Endometrial microvascular endothelial cells (primary cell): ENCODE results near the gene TNXB. TPM values are rescaled to one million over a fixed set of nuclear protein-coding genes. Genes with fewer than 3 reads are reported as not detected.

Experiments used
- total RNA-seq: library from RNA; depleted of rRNA; stranded (reverse); fragments of >200 nt; gene quantifications from one replicate; pipeline ENCODE4 v1.2.3, GENCODE V29; 2015; ENCODE audit errors: inconsistent ontology term

TNXB gene
- total RNA-seq, 1 donor from 2014 or later = not detected

Other genes with a start within 250 kb of the TNXB start
- 94.3 TPM for gene NEU1, start 246.5 kb downstream of the TNXB start, total RNA-seq
- gene SLC44A4, start 230.3 kb downstream of the TNXB start, total RNA-seq = 2.6 TPM
- 41.2 TPM for gene EHMT2, start 211.6 kb downstream of the TNXB start, total RNA-seq
- not detected for gene ZBTB12, start 207.3 kb downstream of the TNXB start, total RNA-seq
- not detected for gene C2, start 181.6 kb downstream of the TNXB start, total RNA-seq
- 1.6 TPM for gene CFB, start 163.2 kb downstream of the TNXB start, total RNA-seq
- gene NELFE, start 150.4 kb downstream of the TNXB start, total RNA-seq = 141 TPM
- 78.6 TPM for gene SKIC2, start 150.2 kb downstream of the TNXB start, total RNA-seq
- gene DXO, start 137.2 kb downstream of the TNXB start, total RNA-seq = 13.8 TPM
- 1.0 TPM for gene C4A, start 127.3 kb downstream of the TNXB start, total RNA-seq
- 1.1 TPM for gene C4B, start 94.5 kb downstream of the TNXB start, total RNA-seq
- not detected for gene CYP21A2, start 70.9 kb downstream of the TNXB start, total RNA-seq
- 23.0 TPM for gene ATF6B, start 18.9 kb upstream of the TNXB start, total RNA-seq
- 7.9 TPM for gene FKBPL, start 20.9 kb upstream of the TNXB start, total RNA-seq
- gene PRRT1, start 42.6 kb upstream of the TNXB start, total RNA-seq = not detected
- gene PPT2, start 44.8 kb upstream of the TNXB start, total RNA-seq = 49.3 TPM
- 6.6 TPM for gene EGFL8, start 55.3 kb upstream of the TNXB start, total RNA-seq
- 37.0 TPM for gene AGPAT1, start 66.7 kb upstream of the TNXB start, total RNA-seq
- 57.0 TPM for gene RNF5, start 69.1 kb upstream of the TNXB start, total RNA-seq
- 0.65 TPM for gene AGER, start 74.9 kb upstream of the TNXB start, total RNA-seq
- 32.9 TPM for gene PBX2, start 80.9 kb upstream of the TNXB start, total RNA-seq
- 31.0 TPM for gene GPSM3, start 83.3 kb upstream of the TNXB start, total RNA-seq
- 101 TPM for gene NOTCH4, start 114.7 kb upstream of the TNXB start, total RNA-seq